GM21723 (cell line): Measurements from ENCODE around the gene SYCP2L.
"Not testable (repeated sequence)": the region's sequence is repeated elsewhere in the genome, so short reads cannot be mapped to it uniquely, and the experiment has no call there.

Experiments
- ATAC-seq: cut with Tn5 transposase; IDR thresholded peaks from one replicate; pipeline ENCODE4 v1.9.1; 2021; ENCODE audit warnings: mild to moderate bottlenecking, moderate library complexity; ENCODE audit not compliant: unreplicated experiment

SYCP2L gene

DNA sequence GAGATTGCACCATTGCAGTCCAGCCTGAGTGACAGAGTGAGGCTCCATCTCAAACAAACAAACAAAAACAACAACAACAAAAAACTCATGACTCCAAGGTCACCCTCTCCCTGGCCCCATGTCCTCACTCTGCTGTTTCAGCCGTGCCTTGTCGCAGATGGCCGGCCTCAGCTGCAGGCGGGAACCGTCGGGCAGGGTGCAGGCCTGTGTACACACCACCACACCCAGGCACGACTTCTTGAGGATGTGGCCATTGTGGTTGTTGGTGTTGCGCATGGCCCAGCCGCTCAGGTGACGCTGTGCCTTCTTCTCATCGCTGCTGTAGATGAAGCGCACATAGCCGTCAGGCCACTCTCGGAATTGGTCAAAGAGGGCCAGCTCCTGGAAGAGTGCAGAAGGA lies 9.8 kb upstream of the SYCP2L start:
- no peak for ATAC-seq

DNA sequence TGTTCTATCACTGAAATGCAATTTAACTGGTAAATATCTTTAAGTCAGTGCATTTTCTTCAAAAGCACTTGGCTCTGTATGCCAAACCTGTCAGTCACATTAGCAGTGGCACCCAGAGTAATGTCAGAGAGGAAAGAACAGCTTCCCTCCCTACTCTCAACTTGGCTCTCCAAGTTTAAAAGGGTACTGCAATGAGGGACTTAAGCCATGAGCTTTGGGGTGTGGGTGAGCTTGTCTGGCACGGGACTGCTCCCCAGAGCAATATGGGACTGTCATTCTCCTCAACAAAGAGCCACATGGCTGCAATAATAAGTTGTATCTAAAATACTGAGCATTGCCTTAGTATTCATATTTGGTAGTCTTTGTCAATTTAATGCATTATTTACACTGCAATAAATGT lies 9.0 kb upstream of the SYCP2L start:
- ATAC-seq, result no peak

DNA sequence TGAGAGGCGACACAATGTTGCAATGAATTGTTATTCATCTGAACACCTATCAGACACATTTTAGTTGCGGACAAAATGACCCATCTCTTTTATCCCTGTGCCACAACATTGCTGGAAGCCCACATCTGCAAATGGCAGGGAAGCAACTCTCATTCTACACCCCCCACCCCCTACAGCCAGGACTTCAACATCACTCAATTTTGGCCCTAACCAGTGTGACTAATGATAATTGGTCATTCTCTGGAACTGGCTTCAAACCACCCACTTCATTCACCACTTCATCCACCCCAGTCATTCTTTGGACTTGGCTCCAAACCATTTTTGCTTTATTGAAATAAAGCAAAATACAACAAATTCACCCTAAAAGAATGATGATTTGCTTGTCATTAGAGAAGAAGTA lies 6.5 kb upstream of the SYCP2L start:
- ATAC-seq, result no peak

GRCh38 chr6:10882253-10882630 lies 4.6 kb upstream of the SYCP2L start:
- ATAC-seq, result not testable (repeated sequence)

DNA sequence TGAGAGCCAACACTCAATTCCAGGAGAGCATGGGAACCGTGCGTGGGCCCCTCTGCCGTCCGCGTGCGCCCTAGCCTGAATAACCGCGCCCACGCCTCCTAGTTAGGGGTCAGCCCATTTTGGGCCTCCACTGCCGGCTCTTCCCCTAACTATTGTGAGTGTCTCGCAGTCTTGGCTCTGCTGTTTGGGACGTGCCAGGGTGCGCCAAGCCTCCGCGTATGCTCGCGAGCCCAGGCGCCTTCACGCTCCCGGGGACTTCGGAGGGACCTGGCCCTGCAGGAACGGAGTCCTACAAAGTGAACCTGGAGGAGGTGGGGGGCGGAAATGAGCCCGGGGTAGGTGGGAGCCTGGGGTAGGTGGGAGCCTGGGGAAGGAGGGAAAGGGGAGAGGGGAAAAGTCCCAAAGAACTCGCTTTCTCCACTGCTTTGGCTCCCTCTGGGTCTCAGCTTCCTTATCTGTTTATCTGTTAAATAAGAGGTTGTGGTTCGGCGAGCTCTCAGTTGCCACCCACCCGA lies 4.1 kb upstream of the SYCP2L start:
- no peak for ATAC-seq

DNA sequence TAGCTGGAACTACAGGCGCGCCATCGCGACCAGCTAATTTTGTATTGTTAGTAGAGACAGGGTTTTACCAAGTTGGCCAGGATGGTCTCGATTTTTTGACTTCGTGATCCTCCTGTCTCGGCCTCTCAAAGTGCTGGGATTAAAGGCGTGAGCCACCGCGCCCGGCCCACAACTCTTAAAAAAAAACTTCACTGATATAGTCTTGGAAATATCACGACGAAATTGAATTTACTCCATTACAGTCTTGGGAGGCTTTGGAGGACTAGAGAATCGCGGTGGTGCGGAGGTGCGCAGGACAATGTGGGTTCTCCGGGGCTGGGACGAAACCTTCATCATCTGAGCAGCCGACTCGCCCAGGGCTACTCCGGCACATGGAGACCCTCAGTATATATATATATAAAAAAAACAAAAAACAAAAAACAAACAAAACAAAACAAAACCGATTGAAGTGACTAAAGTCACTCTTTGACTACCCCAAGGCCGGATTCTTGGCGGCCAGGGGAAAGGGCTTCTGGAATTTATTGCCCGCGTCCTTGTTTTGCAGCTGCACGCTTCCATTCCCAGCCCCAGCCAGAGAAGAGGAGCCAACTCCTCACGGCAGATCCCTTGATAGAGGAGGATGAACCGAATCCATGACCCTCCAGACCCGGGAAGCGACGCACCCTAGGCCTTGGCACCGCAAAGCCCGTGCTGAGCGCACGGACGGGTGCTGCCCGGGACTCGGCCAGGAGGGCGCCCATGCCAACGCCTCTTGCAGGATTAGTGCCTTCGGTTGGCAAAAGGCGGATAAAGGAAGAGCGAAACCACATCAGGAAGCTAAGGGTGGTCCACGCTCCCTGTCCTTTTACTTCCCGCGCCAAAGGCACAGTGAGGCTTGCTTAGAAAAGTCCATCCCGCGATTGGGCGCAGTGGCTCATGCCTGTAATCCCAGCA lies 3.3 kb upstream of the SYCP2L start:
- no peak for ATAC-seq

DNA sequence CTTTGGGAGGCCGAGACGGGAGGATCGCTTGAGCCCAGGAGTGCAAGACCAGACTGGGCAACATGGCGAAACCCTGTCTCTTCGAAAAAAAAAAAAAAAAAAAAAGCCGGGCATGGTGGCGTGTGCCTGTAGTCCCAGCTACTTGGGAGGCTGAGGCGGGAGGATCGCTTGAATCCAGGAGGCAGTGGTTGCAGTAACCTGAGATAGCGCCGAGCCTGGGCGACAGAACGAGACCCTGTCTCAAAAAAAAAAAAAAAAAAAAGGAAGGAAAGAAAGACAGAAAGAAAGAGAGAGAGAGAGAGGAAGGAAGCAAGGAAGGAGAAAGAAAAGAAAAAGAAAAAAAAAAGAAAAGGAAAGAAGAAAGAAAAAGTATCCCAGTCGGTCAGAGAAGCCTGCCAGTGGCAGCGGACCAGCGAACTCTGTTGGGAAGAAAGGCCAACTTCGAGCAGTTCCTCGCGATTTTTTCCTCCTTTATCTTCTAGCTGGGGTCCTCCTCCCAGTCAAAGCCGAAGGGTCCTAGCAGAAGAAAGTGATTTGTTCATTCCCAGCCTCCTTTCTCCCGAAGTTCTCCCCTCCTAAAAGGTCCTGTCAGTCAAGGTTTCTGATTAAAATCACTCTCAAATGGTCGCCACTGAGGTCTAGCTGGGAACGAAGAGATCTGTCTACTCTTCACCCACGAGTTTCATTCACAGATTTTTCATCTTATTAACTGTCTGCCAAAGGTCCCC lies 2.4 kb upstream of the SYCP2L start:
- no peak for ATAC-seq

GRCh38 chr6:10886365-10886690 lies 524 bp upstream of the SYCP2L start:
- ATAC-seq, result not testable (repeated sequence)

DNA sequence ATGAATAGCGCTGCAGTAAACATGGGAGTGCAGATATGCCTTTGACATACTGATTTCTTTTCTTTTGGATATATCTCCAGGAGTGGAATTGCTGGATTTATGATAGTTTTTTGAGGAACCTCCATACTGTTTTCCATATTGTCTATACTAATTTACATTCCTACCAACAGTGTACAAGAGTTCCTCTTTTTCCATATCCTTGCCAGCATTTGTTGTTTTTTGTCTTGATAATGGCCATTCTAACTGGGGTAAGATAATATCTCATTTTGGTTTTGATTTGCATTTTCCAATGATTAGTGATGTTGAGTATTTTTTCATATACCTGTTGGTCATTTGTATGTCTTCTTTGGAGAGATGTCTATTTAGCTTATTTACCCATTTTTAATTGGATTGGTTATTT lies 3.3 kb downstream of the SYCP2L start:
- ATAC-seq, result no peak

DNA sequence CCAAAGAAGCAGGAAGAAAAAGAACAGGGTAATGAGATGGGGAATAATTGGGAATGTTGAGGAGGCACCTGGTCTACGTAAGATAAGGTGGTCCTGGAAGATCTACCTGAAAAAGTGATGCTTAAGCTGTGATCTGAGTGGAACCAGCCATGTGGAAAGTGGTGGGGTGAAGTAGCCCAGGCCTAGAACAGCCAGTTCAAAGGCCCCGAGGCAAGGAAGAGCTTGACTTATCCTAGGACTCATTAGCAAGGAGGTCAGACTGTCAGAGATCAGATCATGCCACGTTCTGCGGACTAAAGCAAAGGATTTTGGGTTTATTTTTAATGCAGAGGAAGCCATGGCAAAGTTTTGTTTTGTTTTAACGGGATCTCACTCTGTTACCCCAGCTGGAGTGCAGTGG lies 5.1 kb downstream of the SYCP2L start:
- no peak for ATAC-seq

GRCh38 chr6:10894958-10895357 lies 8.1 kb downstream of the SYCP2L start:
- ATAC-seq, result no peak

- no peak for ATAC-seq
Measured at GRCh38 chr6:10896691-10897090, 9.8 kb downstream of the SYCP2L start.

DNA sequence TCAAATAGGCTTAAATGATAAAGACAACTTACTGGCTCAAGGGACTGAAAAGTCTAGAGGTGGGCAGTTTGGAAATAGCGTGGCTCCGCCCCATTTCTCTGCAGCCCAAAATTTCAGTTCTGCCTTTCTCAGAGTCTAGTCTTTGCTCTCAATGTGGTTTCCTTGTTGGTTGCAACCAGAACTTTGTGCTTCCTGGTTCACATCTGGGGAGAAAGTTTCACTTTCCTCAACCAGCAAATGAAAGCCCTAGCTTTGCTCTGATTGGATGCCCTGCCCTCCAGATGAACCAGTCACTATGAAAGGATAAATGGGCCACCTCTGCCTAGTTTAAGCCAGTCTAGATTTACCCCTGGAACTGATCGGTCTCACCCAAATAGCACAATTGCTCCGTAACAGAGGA lies 14.9 kb downstream of the SYCP2L start:
- peak; percentile 98 for ATAC-seq

GRCh38 chr6:10904015-10904414 lies 17.2 kb downstream of the SYCP2L start:
- no peak for ATAC-seq

DNA sequence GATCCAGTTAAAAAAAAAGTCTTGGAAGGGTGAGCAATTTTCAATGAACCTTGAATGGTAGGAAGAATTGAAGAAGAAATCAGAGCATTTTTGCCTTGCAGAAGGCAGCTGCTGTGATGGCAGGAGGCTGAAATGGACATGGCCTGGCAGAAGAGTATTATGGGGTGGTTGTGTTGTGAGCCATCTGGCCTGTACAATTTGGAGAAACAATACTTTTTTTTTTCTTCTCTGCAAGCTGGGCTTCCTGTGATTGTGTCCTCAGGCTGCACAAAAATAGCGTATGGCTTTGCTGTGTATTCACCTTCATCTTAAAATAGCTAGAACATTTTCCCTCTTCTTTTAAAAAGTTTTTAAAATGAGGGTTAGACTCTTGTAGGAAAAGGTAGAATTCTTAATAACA lies 21.4 kb downstream of the SYCP2L start:
- ATAC-seq, result no peak

DNA sequence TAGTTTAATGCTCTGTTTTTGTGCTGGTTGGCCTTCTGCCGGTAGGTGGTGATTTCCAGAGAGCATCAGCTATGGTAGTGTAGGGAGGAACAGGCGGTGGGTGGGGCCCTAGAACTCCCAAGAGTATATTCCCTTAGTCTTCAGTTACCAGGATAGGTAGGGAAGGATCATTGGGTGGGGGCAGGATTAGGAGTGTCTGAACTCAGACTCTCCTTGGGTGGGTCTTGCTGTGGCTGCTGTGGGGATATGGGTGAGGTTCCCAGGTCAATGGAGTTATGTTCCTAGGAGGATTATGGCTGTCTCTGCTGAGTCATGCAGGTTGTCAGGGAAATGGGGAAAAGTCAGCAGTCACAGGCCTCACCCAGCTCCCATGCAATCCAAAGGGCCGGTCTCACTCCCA lies 32.7 kb downstream of the SYCP2L start:
- ATAC-seq, result not testable (repeated sequence)

GRCh38 chr6:10933126-10933525 lies 46.3 kb downstream of the SYCP2L start:
- no peak for ATAC-seq

- no peak for ATAC-seq
Measured at GRCh38 chr6:10939840-10940239, 53.0 kb downstream of the SYCP2L start.

DNA sequence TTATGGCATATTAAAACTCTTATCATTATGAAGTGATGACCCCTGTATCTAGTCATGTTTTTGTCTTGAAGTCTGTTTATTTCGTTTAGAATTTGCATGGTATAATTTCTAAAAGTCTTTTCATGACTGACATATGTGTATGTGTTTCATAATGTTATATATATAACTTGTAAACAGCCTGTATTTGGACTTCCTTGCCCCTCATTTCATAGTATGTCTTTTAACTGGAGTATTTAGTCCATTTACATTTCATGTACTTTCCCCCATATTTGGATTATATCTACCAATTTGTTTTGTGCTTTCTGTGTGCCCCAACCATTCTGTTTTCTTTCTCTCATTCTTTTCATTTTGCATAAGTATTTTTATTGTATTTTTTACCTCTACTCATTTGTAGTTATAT lies 59.0 kb downstream of the SYCP2L start:
- ATAC-seq, result no peak

GRCh38 chr6:10947966-10948365 lies 61.1 kb downstream of the SYCP2L start:
- no peak for ATAC-seq

DNA sequence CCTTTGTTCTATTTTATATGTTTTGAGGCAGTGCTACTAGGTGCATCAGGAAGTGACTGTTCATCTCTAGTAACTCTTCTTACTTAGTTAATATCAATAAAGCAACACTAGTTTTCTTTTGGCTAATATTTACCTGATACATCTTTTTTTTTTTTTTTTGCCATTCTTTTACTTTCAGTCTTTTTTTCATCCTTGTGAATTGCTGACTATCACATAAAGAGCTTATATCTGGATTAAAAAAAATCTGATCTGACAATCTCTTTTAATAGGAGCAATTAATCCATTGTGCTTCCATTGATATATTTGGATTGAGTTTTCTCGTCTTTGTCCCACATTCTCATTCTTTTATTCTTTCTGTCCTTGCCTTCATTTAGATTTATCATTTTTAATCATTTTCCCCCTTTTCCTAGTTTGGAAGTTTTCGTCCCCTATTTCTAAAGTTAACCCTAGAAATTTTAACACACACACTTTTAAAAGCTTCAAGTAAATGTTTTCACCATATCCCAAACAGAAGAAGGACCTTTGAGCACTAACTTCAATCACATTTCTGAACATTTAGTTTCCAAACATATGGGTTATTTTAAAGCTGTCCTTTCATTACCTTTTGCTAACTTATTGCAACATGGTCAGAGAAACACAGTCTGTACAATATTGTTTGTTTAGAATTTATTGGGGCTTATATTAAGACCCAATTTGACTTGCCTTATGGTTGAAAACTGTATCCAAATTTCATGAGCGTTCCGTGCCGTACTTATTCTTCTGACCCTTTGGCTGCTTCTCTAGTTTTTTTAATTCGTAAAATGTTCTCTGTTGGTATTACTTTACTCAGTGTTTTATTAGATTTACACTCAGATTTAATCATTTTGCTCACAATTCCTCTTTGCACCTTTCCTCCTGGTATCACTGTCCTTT lies 63.0 kb downstream of the SYCP2L start:
- no peak for ATAC-seq
